WTC11 (cell line): ENCODE results near the gene DHRSX. TPM values are rescaled to one million over a fixed set of nuclear protein-coding genes. Genes with fewer than 3 reads are reported as not detected.

Experiments used
- ATAC-seq: fragments of 200-7000 bp; cut with Tn5 transposase; 2 replicates; pipeline ENCODE4 v1.10.0; 2021; ENCODE audit warnings: mild to moderate bottlenecking, moderate library complexity
- CTCF ChIA-PET: fragments of 300-600 bp; sonication (Branson Sonifier 250); formaldehyde crosslinking; loops from one replicate; lab custom pipeline; 2021; ENCODE audit warnings: antibody characterized with exemption; lab: Charles Lee
- POLR2A ChIA-PET: fragments of 350-600 bp; sonication (Branson Sonifier 250); formaldehyde crosslinking; loops from one replicate; lab custom pipeline; 2021; ENCODE audit warnings: antibody characterized with exemption; lab: Charles Lee
- DNase-seq: peaks from one replicate; pipeline ENCODE4 v3.0.0; 2021; ENCODE audit warnings: low spot score
- H3K27ac Mint-ChIP-seq: 2 replicates; pipeline ENCODE4 v1.8.0; 2021; ENCODE audit warnings: mixed read lengths
- H3K27me3 Mint-ChIP-seq: 2 replicates; pipeline ENCODE4 v1.8.0; 2021; ENCODE audit warnings: low read depth, mild to moderate bottlenecking, moderate library complexity, mixed read lengths
- H3K36me3 Mint-ChIP-seq: 2 replicates; pipeline ENCODE4 v1.8.0; 2021; ENCODE audit warnings: mixed read lengths
- H3K4me1 Mint-ChIP-seq: 2 replicates; pipeline ENCODE4 v1.8.0; 2022; ENCODE audit warnings: mixed read lengths
- H3K4me3 Mint-ChIP-seq: 2 replicates; pipeline ENCODE4 v1.8.0; 2021; ENCODE audit warnings: mild to moderate bottlenecking, moderate library complexity, mixed read lengths
- H3K9me3 Mint-ChIP-seq: 2 replicates; pipeline ENCODE4 v1.8.0; 2021; ENCODE audit warnings: mixed read lengths
- ELF4 ChIP-seq: sonication (generic); formaldehyde crosslinking; IDR thresholded peaks from 2 replicates; pipeline ENCODE4 v1.8.1; 2022; ENCODE audit warnings: low read depth, mild to moderate bottlenecking, moderate library complexity, missing genetic modification reagents
- ETV6 ChIP-seq: sonication (generic); formaldehyde crosslinking; IDR thresholded peaks from 2 replicates; pipeline ENCODE4 v1.8.1; 2022; ENCODE audit warnings: mild to moderate bottlenecking, missing genetic modification reagents
- IRF2 ChIP-seq: sonication (generic); formaldehyde crosslinking; IDR thresholded peaks from 2 replicates; pipeline ENCODE4 v1.8.0; 2022; ENCODE audit warnings: low read depth, missing genetic modification reagents, borderline replicate concordance
- JAZF1 ChIP-seq: fragments of 250-450 bp; sonication (Bioruptor Pico); IDR thresholded peaks from 2 replicates; pipeline ENCODE4 v1.9.0; 2021; ENCODE audit warnings: moderate library complexity, mild to moderate bottlenecking, inconsistent platforms
- RELA ChIP-seq: sonication (generic); formaldehyde crosslinking; IDR thresholded peaks from 2 replicates; pipeline ENCODE4 v1.8.1; 2022; ENCODE audit warnings: missing genetic modification reagents, mild to moderate bottlenecking, borderline replicate concordance
- SMAD4 ChIP-seq: sonication (generic); formaldehyde crosslinking; IDR thresholded peaks from 2 replicates; pipeline ENCODE4 v1.8.0; 2022; ENCODE audit warnings: mild to moderate bottlenecking, missing genetic modification reagents
- TP53 ChIP-seq: sonication (generic); formaldehyde crosslinking; IDR thresholded peaks from 2 replicates; pipeline ENCODE4 v1.8.1; 2023; ENCODE audit warnings: mild to moderate bottlenecking, missing genetic modification reagents
- ZNF121 ChIP-seq: sonication (generic); formaldehyde crosslinking; IDR thresholded peaks from 2 replicates; pipeline ENCODE4 v1.8.0; 2023; ENCODE audit warnings: missing genetic modification reagents
- ZNF219 ChIP-seq: sonication (generic); formaldehyde crosslinking; IDR thresholded peaks from 2 replicates; pipeline ENCODE4 v1.8.0; 2023; ENCODE audit warnings: missing genetic modification reagents, mild to moderate bottlenecking, borderline replicate concordance
- total RNA-seq: library from RNA; stranded (reverse); gene quantifications from 3 replicates; pipeline ENCODE4 v1.2.3, GENCODE V29; 2021
- TF ChIP-seq, protein P1 (sequence below): fragments of 250-450 bp; sonication (Bioruptor Pico); IDR thresholded peaks from 2 replicates; pipeline ENCODE4 v1.9.0; 2021; ENCODE audit warnings: mild to moderate bottlenecking
- TF ChIP-seq, protein P2 (sequence below): sonication (generic); formaldehyde crosslinking; IDR thresholded peaks from 2 replicates; pipeline ENCODE4 v1.8.0; 2023; ENCODE audit warnings: missing genetic modification reagents
- TF ChIP-seq, protein P3 (sequence below): fragments of 250-450 bp; sonication (Bioruptor Pico); IDR thresholded peaks from 2 replicates; pipeline ENCODE4 v2.1.2; 2022; ENCODE audit warnings: mild to moderate bottlenecking, moderate library complexity
- TF ChIP-seq, protein P4 (sequence below): sonication (generic); formaldehyde crosslinking; IDR thresholded peaks from 2 replicates; pipeline ENCODE4 v1.8.1; 2022; ENCODE audit warnings: missing genetic modification reagents, borderline replicate concordance
- TF ChIP-seq, protein P5 (sequence below): sonication (generic); formaldehyde crosslinking; IDR thresholded peaks from 2 replicates; pipeline ENCODE4 v1.8.1; 2023; ENCODE audit warnings: mild to moderate bottlenecking, missing genetic modification reagents, borderline replicate concordance
- TF ChIP-seq, protein P6 (sequence below): sonication (generic); formaldehyde crosslinking; IDR thresholded peaks from 2 replicates; pipeline ENCODE4 v1.8.1; 2023; ENCODE audit warnings: mild to moderate bottlenecking, missing genetic modification reagents, moderate library complexity
- TF ChIP-seq, protein P7 (sequence below): sonication (generic); formaldehyde crosslinking; IDR thresholded peaks from 2 replicates; pipeline ENCODE4 v1.8.1; 2023; ENCODE audit warnings: mild to moderate bottlenecking, moderate library complexity, missing genetic modification reagents
- TF ChIP-seq, protein P8 (sequence below): sonication (generic); formaldehyde crosslinking; IDR thresholded peaks from 2 replicates; pipeline ENCODE4 v1.8.1; 2023; ENCODE audit warnings: mild to moderate bottlenecking, missing genetic modification reagents
- TF ChIP-seq, protein P9 (sequence below): fragments of 250-450 bp; sonication (Bioruptor Pico); IDR thresholded peaks from 2 replicates; pipeline ENCODE4 v1.9.0; 2021; ENCODE audit warnings: moderate library complexity, mild to moderate bottlenecking, inconsistent platforms, borderline replicate concordance
- TF ChIP-seq, protein P10 (sequence below): fragments of 250-450 bp; sonication (Bioruptor Pico); IDR thresholded peaks from 2 replicates; pipeline ENCODE4 v1.9.0; 2021; ENCODE audit warnings: mild to moderate bottlenecking, borderline replicate concordance

The DHRSX gene
- total RNA-seq, 1 experiment from 2014 or later, result 28.2 TPM

DNA sequence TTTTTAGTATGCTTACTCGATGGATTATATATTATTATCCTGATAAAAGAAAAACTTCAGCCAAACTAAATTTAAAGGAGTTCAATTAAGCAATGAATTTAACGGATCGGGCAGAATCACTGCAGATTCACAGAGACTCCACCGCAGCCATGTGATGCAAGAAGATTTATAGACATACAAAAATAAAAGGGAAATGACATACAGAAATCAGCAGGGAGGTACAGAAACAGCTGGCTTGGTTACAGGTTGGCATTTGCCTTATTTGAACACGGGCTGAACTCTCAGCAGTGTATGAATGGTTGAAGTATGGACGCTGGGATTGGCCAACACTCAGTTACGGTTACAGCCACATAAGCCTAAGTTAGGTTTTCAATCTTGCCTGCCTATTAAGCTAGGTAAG is 35.4 kb upstream of the DHRSX start:
- peaks cover 6% of the 10 kb centered on the region; the same call in 1 of the 2 replicates for H3K9me3 Mint-ChIP-seq
- no peak for ATAC-seq
- POLR2A ChIA-PET, result no interaction called here
- DNase-seq, result no peak
- peaks cover 7% of the 10 kb centered on the region for H3K4me1 Mint-ChIP-seq
- H3K27me3 Mint-ChIP-seq, result no peaks in the 10 kb centered on the region
- H3K27ac Mint-ChIP-seq, result no peak overlapping the region
- no peaks in the 10 kb centered on the region for H3K36me3 Mint-ChIP-seq
- H3K4me3 Mint-ChIP-seq, result no peak overlapping the region
- CTCF ChIA-PET, result no interaction called here
- no peak for TF ChIP-seq ETV6 (CRISPR knock-in tag)
- no peak for TF ChIP-seq ZNF219
- no peak for TF ChIP-seq ZNF121 (CRISPR knock-in tag)
- no peak for TF ChIP-seq SMAD4 (CRISPR knock-in tag)
- TF ChIP-seq, protein P1, sequence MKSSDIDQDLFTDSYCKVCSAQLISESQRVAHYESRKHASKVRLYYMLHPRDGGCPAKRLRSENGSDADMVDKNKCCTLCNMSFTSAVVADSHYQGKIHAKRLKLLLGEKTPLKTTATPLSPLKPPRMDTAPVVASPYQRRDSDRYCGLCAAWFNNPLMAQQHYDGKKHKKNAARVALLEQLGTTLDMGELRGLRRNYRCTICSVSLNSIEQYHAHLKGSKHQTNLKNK, result no peak
- TF ChIP-seq ELF4 (CRISPR knock-in tag), result no peak
- TF ChIP-seq, protein P2, sequence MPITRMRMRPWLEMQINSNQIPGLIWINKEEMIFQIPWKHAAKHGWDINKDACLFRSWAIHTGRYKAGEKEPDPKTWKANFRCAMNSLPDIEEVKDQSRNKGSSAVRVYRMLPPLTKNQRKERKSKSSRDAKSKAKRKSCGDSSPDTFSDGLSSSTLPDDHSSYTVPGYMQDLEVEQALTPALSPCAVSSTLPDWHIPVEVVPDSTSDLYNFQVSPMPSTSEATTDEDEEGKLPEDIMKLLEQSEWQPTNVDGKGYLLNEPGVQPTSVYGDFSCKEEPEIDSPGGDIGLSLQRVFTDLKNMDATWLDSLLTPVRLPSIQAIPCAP, result no peak
- TF ChIP-seq IRF2 (CRISPR knock-in tag), result no peak
- TF ChIP-seq, protein P3, sequence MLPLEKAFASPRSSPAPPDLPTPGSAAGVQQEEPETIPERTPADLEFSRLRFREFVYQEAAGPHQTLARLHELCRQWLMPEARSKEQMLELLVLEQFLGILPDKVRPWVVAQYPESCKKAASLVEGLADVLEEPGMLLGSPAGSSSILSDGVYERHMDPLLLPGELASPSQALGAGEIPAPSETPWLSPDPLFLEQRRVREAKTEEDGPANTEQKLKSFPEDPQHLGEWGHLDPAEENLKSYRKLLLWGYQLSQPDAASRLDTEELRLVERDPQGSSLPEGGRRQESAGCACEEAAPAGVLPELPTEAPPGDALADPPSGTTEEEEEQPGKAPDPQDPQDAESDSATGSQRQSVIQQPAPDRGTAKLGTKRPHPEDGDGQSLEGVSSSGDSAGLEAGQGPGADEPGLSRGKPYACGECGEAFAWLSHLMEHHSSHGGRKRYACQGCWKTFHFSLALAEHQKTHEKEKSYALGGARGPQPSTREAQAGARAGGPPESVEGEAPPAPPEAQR (CRISPR knock-in tag), result no peak
- TF ChIP-seq, protein P4, sequence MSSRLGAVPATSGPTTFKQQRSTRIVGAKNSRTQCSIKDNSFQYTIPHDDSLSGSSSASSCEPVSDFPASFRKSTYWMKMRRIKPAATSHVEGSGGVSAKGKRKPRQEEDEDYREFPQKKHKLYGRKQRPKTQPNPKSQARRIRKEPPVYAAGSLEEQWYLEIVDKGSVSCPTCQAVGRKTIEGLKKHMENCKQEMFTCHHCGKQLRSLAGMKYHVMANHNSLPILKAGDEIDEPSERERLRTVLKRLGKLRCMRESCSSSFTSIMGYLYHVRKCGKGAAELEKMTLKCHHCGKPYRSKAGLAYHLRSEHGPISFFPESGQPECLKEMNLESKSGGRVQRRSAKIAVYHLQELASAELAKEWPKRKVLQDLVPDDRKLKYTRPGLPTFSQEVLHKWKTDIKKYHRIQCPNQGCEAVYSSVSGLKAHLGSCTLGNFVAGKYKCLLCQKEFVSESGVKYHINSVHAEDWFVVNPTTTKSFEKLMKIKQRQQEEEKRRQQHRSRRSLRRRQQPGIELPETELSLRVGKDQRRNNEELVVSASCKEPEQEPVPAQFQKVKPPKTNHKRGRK, result no peak
- TF ChIP-seq JAZF1 (CRISPR knock-in tag), result no peak
- no peak for TF ChIP-seq TP53 (CRISPR knock-in tag)
- TF ChIP-seq, protein P5, sequence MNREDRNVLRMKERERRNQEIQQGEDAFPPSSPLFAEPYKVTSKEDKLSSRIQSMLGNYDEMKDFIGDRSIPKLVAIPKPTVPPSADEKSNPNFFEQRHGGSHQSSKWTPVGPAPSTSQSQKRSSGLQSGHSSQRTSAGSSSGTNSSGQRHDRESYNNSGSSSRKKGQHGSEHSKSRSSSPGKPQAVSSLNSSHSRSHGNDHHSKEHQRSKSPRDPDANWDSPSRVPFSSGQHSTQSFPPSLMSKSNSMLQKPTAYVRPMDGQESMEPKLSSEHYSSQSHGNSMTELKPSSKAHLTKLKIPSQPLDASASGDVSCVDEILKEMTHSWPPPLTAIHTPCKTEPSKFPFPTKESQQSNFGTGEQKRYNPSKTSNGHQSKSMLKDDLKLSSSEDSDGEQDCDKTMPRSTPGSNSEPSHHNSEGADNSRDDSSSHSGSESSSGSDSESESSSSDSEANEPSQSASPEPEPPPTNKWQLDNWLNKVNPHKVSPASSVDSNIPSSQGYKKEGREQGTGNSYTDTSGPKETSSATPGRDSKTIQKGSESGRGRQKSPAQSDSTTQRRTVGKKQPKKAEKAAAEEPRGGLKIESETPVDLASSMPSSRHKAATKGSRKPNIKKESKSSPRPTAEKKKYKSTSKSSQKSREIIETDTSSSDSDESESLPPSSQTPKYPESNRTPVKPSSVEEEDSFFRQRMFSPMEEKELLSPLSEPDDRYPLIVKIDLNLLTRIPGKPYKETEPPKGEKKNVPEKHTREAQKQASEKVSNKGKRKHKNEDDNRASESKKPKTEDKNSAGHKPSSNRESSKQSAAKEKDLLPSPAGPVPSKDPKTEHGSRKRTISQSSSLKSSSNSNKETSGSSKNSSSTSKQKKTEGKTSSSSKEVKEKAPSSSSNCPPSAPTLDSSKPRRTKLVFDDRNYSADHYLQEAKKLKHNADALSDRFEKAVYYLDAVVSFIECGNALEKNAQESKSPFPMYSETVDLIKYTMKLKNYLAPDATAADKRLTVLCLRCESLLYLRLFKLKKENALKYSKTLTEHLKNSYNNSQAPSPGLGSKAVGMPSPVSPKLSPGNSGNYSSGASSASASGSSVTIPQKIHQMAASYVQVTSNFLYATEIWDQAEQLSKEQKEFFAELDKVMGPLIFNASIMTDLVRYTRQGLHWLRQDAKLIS (CRISPR knock-in tag), result no peak
- TF ChIP-seq, protein P6, sequence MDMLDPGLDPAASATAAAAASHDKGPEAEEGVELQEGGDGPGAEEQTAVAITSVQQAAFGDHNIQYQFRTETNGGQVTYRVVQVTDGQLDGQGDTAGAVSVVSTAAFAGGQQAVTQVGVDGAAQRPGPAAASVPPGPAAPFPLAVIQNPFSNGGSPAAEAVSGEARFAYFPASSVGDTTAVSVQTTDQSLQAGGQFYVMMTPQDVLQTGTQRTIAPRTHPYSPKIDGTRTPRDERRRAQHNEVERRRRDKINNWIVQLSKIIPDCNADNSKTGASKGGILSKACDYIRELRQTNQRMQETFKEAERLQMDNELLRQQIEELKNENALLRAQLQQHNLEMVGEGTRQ (CRISPR knock-in tag), result no peak
- no peak for TF ChIP-seq RELA
- TF ChIP-seq, protein P7, sequence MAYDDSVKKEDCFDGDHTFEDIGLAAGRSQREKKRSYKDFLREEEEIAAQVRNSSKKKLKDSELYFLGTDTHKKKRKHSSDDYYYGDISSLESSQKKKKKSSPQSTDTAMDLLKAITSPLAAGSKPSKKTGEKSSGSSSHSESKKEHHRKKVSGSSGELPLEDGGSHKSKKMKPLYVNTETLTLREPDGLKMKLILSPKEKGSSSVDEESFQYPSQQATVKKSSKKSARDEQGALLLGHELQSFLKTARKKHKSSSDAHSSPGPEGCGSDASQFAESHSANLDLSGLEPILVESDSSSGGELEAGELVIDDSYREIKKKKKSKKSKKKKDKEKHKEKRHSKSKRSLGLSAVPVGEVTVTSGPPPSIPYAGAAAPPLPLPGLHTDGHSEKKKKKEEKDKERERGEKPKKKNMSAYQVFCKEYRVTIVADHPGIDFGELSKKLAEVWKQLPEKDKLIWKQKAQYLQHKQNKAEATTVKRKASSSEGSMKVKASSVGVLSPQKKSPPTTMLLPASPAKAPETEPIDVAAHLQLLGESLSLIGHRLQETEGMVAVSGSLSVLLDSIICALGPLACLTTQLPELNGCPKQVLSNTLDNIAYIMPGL (CRISPR knock-in tag), result no peak
- TF ChIP-seq, protein P8, sequence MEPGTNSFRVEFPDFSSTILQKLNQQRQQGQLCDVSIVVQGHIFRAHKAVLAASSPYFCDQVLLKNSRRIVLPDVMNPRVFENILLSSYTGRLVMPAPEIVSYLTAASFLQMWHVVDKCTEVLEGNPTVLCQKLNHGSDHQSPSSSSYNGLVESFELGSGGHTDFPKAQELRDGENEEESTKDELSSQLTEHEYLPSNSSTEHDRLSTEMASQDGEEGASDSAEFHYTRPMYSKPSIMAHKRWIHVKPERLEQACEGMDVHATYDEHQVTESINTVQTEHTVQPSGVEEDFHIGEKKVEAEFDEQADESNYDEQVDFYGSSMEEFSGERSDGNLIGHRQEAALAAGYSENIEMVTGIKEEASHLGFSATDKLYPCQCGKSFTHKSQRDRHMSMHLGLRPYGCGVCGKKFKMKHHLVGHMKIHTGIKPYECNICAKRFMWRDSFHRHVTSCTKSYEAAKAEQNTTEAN (CRISPR knock-in tag), result no peak
- TF ChIP-seq, protein P9, sequence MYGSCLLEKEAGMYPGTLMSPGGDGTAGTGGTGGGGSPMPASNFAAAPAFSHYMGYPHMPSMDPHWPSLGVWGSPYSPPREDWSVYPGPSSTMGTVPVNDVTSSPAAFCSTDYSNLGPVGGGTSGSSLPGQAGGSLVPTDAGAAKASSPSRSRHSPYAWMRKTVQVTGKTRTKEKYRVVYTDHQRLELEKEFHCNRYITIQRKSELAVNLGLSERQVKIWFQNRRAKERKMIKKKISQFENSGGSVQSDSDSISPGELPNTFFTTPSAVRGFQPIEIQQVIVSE (CRISPR knock-in tag), result no peak
- TF ChIP-seq, protein P10, sequence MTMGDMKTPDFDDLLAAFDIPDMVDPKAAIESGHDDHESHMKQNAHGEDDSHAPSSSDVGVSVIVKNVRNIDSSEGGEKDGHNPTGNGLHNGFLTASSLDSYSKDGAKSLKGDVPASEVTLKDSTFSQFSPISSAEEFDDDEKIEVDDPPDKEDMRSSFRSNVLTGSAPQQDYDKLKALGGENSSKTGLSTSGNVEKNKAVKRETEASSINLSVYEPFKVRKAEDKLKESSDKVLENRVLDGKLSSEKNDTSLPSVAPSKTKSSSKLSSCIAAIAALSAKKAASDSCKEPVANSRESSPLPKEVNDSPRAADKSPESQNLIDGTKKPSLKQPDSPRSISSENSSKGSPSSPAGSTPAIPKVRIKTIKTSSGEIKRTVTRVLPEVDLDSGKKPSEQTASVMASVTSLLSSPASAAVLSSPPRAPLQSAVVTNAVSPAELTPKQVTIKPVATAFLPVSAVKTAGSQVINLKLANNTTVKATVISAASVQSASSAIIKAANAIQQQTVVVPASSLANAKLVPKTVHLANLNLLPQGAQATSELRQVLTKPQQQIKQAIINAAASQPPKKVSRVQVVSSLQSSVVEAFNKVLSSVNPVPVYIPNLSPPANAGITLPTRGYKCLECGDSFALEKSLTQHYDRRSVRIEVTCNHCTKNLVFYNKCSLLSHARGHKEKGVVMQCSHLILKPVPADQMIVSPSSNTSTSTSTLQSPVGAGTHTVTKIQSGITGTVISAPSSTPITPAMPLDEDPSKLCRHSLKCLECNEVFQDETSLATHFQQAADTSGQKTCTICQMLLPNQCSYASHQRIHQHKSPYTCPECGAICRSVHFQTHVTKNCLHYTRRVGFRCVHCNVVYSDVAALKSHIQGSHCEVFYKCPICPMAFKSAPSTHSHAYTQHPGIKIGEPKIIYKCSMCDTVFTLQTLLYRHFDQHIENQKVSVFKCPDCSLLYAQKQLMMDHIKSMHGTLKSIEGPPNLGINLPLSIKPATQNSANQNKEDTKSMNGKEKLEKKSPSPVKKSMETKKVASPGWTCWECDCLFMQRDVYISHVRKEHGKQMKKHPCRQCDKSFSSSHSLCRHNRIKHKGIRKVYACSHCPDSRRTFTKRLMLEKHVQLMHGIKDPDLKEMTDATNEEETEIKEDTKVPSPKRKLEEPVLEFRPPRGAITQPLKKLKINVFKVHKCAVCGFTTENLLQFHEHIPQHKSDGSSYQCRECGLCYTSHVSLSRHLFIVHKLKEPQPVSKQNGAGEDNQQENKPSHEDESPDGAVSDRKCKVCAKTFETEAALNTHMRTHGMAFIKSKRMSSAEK (CRISPR knock-in tag), result no peak
